Prostate gland (tissue), 2 donors: ENCODE data around the gene DNAI2. TPM values are rescaled to one million over a fixed set of nuclear protein-coding genes. Genes with fewer than 3 reads are reported as not detected.

Source experiments
- DNase-seq: peaks from one replicate; pipeline ENCODE4 v3.0.0-alpha.2; 2019; ENCODE audit warnings: low spot score
- H3K27ac ChIP-seq, 2 donors: fragments of 200-600 bp; sonication (generic); 2 replicates each; pipeline ENCODE4 v1.5.1; 2017 to 2019
- H3K27me3 ChIP-seq: fragments of 200-600 bp; sonication (generic); replicated peaks from 2 replicates; pipeline ENCODE4 v1.5.1; 2019; ENCODE audit not compliant: insufficient read depth
- H3K36me3 ChIP-seq, 2 donors: fragments of 200-600 bp; sonication (generic); 1 replicate in 1 of 2; 2 replicates in 1 of 2; pipeline versions ENCODE4 v1.5.1 to v1.8.1; 2017 to 2019
- H3K4me1 ChIP-seq: fragments of 200-600 bp; sonication (generic); replicated peaks from 2 replicates; pipeline ENCODE4 v1.5.1; 2019
- H3K4me3 ChIP-seq, 2 donors: fragments of 200-600 bp; sonication (generic); 2 replicates each; pipeline ENCODE4 v1.5.1; 2017 to 2019
- H3K9me3 ChIP-seq: fragments of 200-600 bp; sonication (generic); 2 replicates; pipeline ENCODE4 v1.5.1; 2017
- POLR2A ChIP-seq: fragments of 450-650 bp; IDR thresholded peaks from one replicate; pipeline ENCODE4 v1.6.1; 2016; ENCODE audit warnings: antibody characterized with exemption, mild to moderate bottlenecking
- POLR2AphosphoS5 ChIP-seq: sonication (generic); formaldehyde crosslinking; IDR thresholded peaks from one replicate; pipeline ENCODE4 v1.6.1; 2017; ENCODE audit warnings: antibody characterized with exemption
- WGBS: methylation state at CpG from one replicate; pipeline ENCODE4 v1.1.5; 2018; 5-methylcytosine and 5-hydroxymethylcytosine counted together
- intact Hi-C: fragments of 100-400 bp; cut with DNase I; formaldehyde crosslinking; loops from one replicate; pipeline ENCODE4 v1.14.2; 2022
- total RNA-seq, 2 donors: library from RNA; depleted of rRNA; stranded (reverse); fragments of >200 nt; gene quantifications; one replicate each; pipeline ENCODE4 v1.1.0, GENCODE V29; 2016
- TF ChIP-seq, protein P1 (sequence below), 4 experiments: fragments of 200-600 bp in 2 of 4; fragments of 450-650 bp in 2 of 4; sonication (generic) in 2 of 4; IDR thresholded peaks; 1 replicate in 3 of 4; 2 replicates in 1 of 4; pipeline ENCODE4 v1.5.1; 2016 to 2019; ENCODE audit warnings: antibody characterized with exemption in 4 of 4, mild to moderate bottlenecking in 2 of 4, moderate library complexity in 2 of 4

The DNAI2 gene
- total RNA-seq, 2 donors from 2014 or later, result 4.3 TPM; not detected in 1

DNA sequence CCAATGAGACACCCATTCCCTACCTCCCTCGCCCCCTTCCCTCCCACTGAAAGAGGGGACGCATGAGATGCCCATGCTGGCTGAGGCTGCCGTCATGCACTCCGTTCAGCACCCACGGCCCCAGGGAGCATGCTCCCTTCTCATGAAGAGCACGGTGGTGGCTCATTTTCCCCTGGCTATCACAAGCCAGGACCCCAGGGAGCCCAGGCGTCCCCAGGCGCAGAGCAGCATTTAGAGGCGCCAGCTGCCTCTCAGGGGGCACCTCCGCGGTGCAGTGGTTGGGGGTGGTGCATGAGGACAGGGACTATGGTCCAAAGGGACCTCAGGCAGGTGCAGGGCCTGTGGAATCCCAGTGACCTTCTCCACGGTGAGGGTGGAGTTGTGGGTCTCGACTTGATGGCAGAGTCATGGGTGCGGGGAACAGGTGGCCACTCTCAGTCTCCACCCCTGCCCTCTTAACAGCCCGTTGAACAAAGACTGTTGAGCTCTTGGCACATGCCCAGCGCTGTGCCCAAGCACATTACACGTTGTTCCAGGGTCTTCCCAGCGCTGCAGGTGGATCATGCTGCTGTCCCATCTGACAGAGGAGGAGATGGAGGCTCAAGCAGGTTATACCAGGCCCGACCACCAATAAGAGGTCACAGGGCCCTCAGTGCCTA is 65.6 kb downstream of the DNAI2 start:
- 90% methylated on average over 17 of the region's 19 CpGs for WGBS
- H3K9me3 ChIP-seq, result no peaks in the 10 kb centered on the region
- H3K4me3 ChIP-seq, result no peak overlapping the region
- TF ChIP-seq POLR2AphosphoS5, result no peak
- no peak for TF ChIP-seq POLR2A
- TF ChIP-seq, protein P1, sequence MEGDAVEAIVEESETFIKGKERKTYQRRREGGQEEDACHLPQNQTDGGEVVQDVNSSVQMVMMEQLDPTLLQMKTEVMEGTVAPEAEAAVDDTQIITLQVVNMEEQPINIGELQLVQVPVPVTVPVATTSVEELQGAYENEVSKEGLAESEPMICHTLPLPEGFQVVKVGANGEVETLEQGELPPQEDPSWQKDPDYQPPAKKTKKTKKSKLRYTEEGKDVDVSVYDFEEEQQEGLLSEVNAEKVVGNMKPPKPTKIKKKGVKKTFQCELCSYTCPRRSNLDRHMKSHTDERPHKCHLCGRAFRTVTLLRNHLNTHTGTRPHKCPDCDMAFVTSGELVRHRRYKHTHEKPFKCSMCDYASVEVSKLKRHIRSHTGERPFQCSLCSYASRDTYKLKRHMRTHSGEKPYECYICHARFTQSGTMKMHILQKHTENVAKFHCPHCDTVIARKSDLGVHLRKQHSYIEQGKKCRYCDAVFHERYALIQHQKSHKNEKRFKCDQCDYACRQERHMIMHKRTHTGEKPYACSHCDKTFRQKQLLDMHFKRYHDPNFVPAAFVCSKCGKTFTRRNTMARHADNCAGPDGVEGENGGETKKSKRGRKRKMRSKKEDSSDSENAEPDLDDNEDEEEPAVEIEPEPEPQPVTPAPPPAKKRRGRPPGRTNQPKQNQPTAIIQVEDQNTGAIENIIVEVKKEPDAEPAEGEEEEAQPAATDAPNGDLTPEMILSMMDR (IDR thresholded peaks at IDR 0.05), result no peak
- intact Hi-C loops, result no loop called here
- no peaks in the 10 kb centered on the region for H3K36me3 ChIP-seq
- no peaks in the 10 kb centered on the region for H3K4me1 ChIP-seq
- no peak overlapping the region for H3K27ac ChIP-seq
- H3K27me3 ChIP-seq, result peaks cover 5% of the 10 kb centered on the region
- DNase-seq, result no peak

DNA sequence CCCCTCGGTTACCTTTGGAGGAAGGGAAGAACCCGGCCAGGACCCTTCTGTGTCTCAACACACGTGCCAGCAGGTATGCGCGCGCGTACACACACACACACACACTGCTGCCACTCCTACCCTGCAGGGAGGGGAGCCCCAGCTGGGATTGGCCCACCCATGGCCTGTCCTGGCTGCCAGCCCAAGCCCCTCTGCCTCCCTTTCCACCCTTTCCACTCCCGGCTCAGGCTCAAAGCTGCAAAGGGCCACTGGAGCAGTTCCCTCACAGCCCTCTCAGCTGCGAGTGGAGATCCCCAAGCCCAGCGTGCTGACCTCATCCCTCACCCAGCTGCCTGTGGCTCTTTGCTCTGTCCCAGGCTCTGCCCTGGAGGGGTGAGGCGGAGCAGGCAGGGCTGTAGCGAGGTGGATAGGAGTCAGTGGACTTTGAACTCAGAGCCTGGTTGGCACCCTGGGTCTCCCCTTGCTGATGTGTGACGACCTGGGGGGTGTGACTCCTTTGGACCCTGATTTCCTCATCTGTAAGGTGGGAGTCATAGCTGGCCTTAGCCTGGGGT is 66.5 kb downstream of the DNAI2 start:
- TF ChIP-seq, protein P1 (IDR thresholded peaks at IDR 0.05), result no peak
- no peak for TF ChIP-seq POLR2A
- no peaks in the 10 kb centered on the region for H3K36me3 ChIP-seq
- H3K9me3 ChIP-seq, result no peaks in the 10 kb centered on the region
- intact Hi-C loops, result no loop called here
- H3K4me3 ChIP-seq, result no peak overlapping the region
- no peak overlapping the region for H3K27ac ChIP-seq
- H3K27me3 ChIP-seq, result peaks cover 5% of the 10 kb centered on the region
- no peak for DNase-seq
- H3K4me1 ChIP-seq, result no peaks in the 10 kb centered on the region
- WGBS, result 67% methylated on average over 13 of the region's 13 CpGs

DNA sequence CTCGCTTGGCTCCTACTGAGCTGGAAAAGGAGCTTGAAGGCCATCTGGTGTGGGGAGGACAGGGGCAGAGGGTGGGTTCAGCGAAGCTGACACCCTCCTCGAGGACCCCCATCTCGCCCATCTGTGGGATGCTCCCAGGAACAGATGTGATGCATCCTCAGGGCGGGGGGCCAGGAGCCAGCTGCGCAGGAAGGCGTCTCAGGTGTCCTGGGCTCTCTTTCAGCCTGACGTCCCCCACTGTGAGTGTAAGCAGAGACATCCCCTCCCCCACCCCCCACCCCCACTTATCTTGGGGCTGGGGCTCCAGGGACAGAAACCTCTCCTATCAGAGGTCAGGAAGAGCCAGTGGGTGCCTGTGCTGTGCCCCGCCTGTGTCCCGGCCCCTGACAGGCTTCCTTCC is 68.2 kb downstream of the DNAI2 start:
- H3K27ac ChIP-seq, result no peak overlapping the region
- no peak for TF ChIP-seq POLR2A
- no peak for TF ChIP-seq POLR2AphosphoS5
- TF ChIP-seq, protein P1 (IDR thresholded peaks at IDR 0.05), result no peak
- 86% methylated on average over 10 of the region's 10 CpGs for WGBS
- no peak overlapping the region for H3K4me3 ChIP-seq
- DNase-seq, result no peak
- no peaks in the 10 kb centered on the region for H3K36me3 ChIP-seq
- no peaks in the 10 kb centered on the region for H3K9me3 ChIP-seq
- intact Hi-C loops, result no loop called here
- peaks cover 5% of the 10 kb centered on the region for H3K27me3 ChIP-seq
- no peaks in the 10 kb centered on the region for H3K4me1 ChIP-seq

DNA sequence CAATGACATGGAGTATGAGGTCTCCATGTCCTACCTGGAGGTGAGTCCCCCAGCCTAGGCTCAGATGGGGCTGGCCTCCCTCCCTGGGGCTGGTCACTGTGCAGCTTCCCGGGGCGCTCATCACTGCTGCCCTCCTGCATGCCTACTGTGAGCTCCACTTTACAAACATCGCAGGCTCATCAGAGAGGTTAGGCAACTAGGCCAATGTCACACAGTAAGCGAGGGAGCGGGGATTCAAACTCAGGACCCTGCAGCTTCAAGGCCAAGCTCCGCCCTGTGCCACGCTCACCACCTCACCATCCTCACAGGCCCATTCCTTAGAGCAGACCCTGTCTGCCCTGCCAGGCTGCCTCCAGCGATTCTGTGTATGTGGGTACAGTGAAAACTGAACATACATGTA is 69.1 kb downstream of the DNAI2 start:
- no peaks in the 10 kb centered on the region for H3K9me3 ChIP-seq
- WGBS, result 98% methylated on average over 8 of the region's 8 CpGs
- H3K36me3 ChIP-seq, result no peaks in the 10 kb centered on the region
- no peak for TF ChIP-seq POLR2A
- TF ChIP-seq, protein P1 (IDR thresholded peaks at IDR 0.05), result no peak
- TF ChIP-seq POLR2AphosphoS5, result no peak
- H3K4me1 ChIP-seq, result no peaks in the 10 kb centered on the region
- H3K4me3 ChIP-seq, result no peak overlapping the region
- DNase-seq, result no peak
- H3K27me3 ChIP-seq, result peaks cover 5% of the 10 kb centered on the region
- H3K27ac ChIP-seq, result no peak overlapping the region
- intact Hi-C loops, result no loop called here
